Common myeloid progenitor, CD34-positive (primary cell): Measurements from ENCODE around the gene GRID1.

Experiments
- CTCF ChIA-PET: fragments of 350-600 bp; sonication (Branson Sonifier 250); formaldehyde crosslinking; loops from one replicate; lab custom pipeline; 2021; ENCODE audit warnings: antibody characterized with exemption; lab: Charles Lee
- POLR2A ChIA-PET: fragments of 350-600 bp; sonication (Branson Sonifier 250); formaldehyde crosslinking; loops from one replicate; lab custom pipeline; 2021; ENCODE audit warnings: antibody characterized with exemption; lab: Charles Lee
- DNase-seq, 3 donors: peaks; one replicate each; pipeline versions ENCODE4 v3.0.0 to v3.0.0-alpha.2; 2013
- H3K27ac ChIP-seq, 2 experiments: 1 replicate in 1 of 2; 2 replicates in 1 of 2; pipeline ENCODE4 v1.7.0; 2013; ENCODE audit warnings: inconsistent platforms in 2 of 2, low read length in 2 of 2, mild to moderate bottlenecking in 2 of 2, low read depth in 1 of 2, moderate library complexity in 1 of 2; ENCODE audit not compliant: severe bottlenecking in 2 of 2, insufficient read depth in 1 of 2, poor library complexity in 1 of 2
- H3K27me3 ChIP-seq, 5 experiments: replicated peaks in 2 of 5; 1 replicate in 3 of 5; 2 replicates in 2 of 5; pipeline versions ENCODE4 v1.6.1 to v1.7.0; 2013; ENCODE audit warnings: low read length in 4 of 5, mild to moderate bottlenecking in 2 of 5, moderate library complexity in 2 of 5, inconsistent platforms in 1 of 5; ENCODE audit not compliant: insufficient read depth in 5 of 5, control insufficient read depth in 4 of 5
- H3K36me3 ChIP-seq, 4 experiments: 1 replicate in 2 of 4; 2 replicates in 2 of 4; pipeline versions ENCODE4 v1.6.1 to v1.7.0; 2013; ENCODE audit warnings: low read length in 3 of 4, control low read depth in 1 of 4, mild to moderate bottlenecking in 1 of 4; ENCODE audit not compliant: control insufficient read depth in 4 of 4, insufficient read depth in 4 of 4
- H3K4me1 ChIP-seq, 4 experiments: 1 replicate in 3 of 4; 2 replicates in 1 of 4; pipeline versions ENCODE4 v1.6.1 to v1.7.1; 2013; ENCODE audit warnings: low read length in 3 of 4, mild to moderate bottlenecking in 3 of 4, control low read depth in 1 of 4, inconsistent platforms in 1 of 4, moderate library complexity in 1 of 4; ENCODE audit not compliant: control insufficient read depth in 4 of 4, insufficient read depth in 4 of 4; ENCODE audit errors: control extremely low read depth in 1 of 4
- H3K4me3 ChIP-seq, 7 experiments: 1 replicate in 4 of 7; 2 replicates in 3 of 7; pipeline versions ENCODE4 v1.5.1 to v1.7.0; 2013; ENCODE audit warnings: mild to moderate bottlenecking in 7 of 7, low read length in 6 of 7, moderate library complexity in 6 of 7, inconsistent platforms in 2 of 7, low read depth in 2 of 7, control low read depth in 1 of 7; ENCODE audit not compliant: insufficient read depth in 4 of 7, control insufficient read depth in 1 of 7; ENCODE audit errors: extremely low read depth in 1 of 7
- H3K9me3 ChIP-seq, 5 experiments: 1 replicate in 4 of 5; 2 replicates in 1 of 5; pipeline versions ENCODE4 v1.6.1 to v1.7.1; 2013; ENCODE audit warnings: low read length in 4 of 5, mild to moderate bottlenecking in 2 of 5, inconsistent platforms in 1 of 5, low read depth in 1 of 5, moderate library complexity in 1 of 5; ENCODE audit not compliant: control insufficient read depth in 4 of 5, insufficient read depth in 2 of 5; ENCODE audit errors: control extremely low read depth in 1 of 5
- WGBS: methylation state at CpG from one replicate; pipeline ENCODE4 v1.1.5; 2013; ENCODE audit not compliant: insufficient coverage; 5-methylcytosine and 5-hydroxymethylcytosine counted together

Gene GRID1

DNA sequence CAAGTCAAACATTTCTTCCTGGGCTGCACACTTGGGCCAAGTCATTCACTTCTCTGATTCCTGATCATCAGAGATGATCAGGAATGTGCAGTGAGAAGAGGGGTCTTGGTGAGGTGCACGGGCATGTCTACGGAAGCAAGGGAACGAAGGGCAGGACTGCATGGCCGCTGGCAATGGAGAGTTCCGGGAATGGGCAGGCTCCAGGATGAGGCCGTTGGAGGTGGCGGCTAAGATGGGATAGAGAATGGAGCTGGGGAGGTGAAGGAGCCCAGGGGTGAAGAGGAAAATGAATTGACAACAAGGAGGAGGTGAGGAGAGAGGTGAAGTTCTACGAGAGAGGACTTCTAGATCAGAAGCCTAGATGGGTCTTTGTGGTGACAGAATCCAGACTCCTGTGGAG, 260.0 kb downstream of the GRID1 start:
- Histone ChIP-seq H3K4me1 (no peaks in the 10 kb centered on the region), H3K4me3 (no peak overlapping the region), H3K27me3 (peaks cover 0 to 5% (median 0%) of the 10 kb centered on the region in 5 experiments), H3K36me3 (no peaks in the 10 kb centered on the region), H3K27ac (no peak overlapping the region), H3K9me3 (no peaks in the 10 kb centered on the region)
- WGBS, result 97% methylated on average over 8 of the region's 8 CpGs
- DNase-seq, result no peak
- CTCF ChIA-PET, result no interaction called here
- POLR2A ChIA-PET, result no interaction called here

- ChIA-PET POLR2A (no interaction called here), CTCF (no interaction called here)
- 100% methylated on average over 4 of the region's 4 CpGs for WGBS
- H3K27ac ChIP-seq, result no peak overlapping the region
- peaks cover 0 to 5% (median 0%) of the 10 kb centered on the region in 5 experiments for H3K27me3 ChIP-seq
- H3K4me1 ChIP-seq, result no peaks in the 10 kb centered on the region
- no peak for DNase-seq
- H3K4me3 ChIP-seq, result no peak overlapping the region
- no peaks in the 10 kb centered on the region for H3K36me3 ChIP-seq
- H3K9me3 ChIP-seq, result no peaks in the 10 kb centered on the region
Observed at GRCh38 chr10:86105640-86106039, 261.0 kb downstream of the GRID1 start.

GRCh38 chr10:86105181-86105580, 261.4 kb downstream of the GRID1 start:
- H3K4me1 ChIP-seq, result no peaks in the 10 kb centered on the region
- H3K27ac ChIP-seq, result no peak overlapping the region
- H3K27me3 ChIP-seq, result peaks cover 0 to 5% (median 0%) of the 10 kb centered on the region in 5 experiments
- ChIA-PET POLR2A (no interaction called here), CTCF (no interaction called here)
- DNase-seq, result no peak
- no peak overlapping the region for H3K4me3 ChIP-seq
- 100% methylated on average over 3 of the region's 4 CpGs for WGBS
- H3K36me3 ChIP-seq, result no peaks in the 10 kb centered on the region
- H3K9me3 ChIP-seq, result no peaks in the 10 kb centered on the region

DNA sequence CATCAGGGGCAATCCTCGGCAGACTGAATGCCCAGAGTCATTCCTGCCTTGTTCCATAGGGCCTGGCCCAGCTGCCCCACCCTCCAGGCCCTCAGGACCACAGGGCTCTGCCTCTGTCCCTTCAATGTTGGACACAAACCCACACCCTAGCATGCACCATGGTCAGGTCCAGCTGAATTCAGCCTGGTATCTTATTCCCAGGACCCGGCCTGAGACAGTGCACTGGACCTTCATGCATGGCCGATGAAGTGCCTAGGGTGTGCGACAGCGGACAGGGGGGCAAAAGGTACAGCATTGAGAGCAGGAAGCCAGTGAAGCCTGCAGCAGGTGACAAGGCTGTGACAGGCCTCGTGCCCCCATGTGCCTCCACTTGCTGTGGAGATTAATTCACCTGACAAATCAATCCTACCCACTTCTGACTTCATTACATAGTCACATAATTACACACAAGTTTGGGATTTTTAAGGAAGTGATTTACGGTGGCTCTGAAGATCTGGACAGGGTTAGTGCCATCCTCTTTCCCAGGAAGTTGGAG, 261.9 kb downstream of the GRID1 start:
- Histone ChIP-seq H3K4me3 (no peak overlapping the region), H3K27ac (no peak overlapping the region), H3K9me3 (no peaks in the 10 kb centered on the region), H3K4me1 (no peaks in the 10 kb centered on the region), H3K36me3 (no peaks in the 10 kb centered on the region), H3K27me3 (peaks cover 0 to 5% (median 0%) of the 10 kb centered on the region in 5 experiments)
- 97% methylated on average over 6 of the region's 7 CpGs for WGBS
- ChIA-PET CTCF (interaction anchor here (1.3 kb wide), 1 partner anchor 9 kb away, joined by 3 read pairs; no protein-coding TSS in a partner anchor), POLR2A (no interaction called here)
- no peak for DNase-seq

- no peak overlapping the region for H3K4me3 ChIP-seq
- ChIA-PET CTCF (interaction anchor here (1.3 kb wide), 1 partner anchor 9 kb away, joined by 3 read pairs; no protein-coding TSS in a partner anchor), POLR2A (no interaction called here)
- H3K27me3 ChIP-seq, result peaks cover 0 to 5% (median 0%) of the 10 kb centered on the region in 5 experiments
- H3K36me3 ChIP-seq, result no peaks in the 10 kb centered on the region
- H3K4me1 ChIP-seq, result no peaks in the 10 kb centered on the region
- no peaks in the 10 kb centered on the region for H3K9me3 ChIP-seq
- no peak overlapping the region for H3K27ac ChIP-seq
- DNase-seq, result no peak
- 71% methylated on average over 5 of the region's 5 CpGs for WGBS
Observed at GRCh38 chr10:86104156-86104555, 262.4 kb downstream of the GRID1 start.

DNA sequence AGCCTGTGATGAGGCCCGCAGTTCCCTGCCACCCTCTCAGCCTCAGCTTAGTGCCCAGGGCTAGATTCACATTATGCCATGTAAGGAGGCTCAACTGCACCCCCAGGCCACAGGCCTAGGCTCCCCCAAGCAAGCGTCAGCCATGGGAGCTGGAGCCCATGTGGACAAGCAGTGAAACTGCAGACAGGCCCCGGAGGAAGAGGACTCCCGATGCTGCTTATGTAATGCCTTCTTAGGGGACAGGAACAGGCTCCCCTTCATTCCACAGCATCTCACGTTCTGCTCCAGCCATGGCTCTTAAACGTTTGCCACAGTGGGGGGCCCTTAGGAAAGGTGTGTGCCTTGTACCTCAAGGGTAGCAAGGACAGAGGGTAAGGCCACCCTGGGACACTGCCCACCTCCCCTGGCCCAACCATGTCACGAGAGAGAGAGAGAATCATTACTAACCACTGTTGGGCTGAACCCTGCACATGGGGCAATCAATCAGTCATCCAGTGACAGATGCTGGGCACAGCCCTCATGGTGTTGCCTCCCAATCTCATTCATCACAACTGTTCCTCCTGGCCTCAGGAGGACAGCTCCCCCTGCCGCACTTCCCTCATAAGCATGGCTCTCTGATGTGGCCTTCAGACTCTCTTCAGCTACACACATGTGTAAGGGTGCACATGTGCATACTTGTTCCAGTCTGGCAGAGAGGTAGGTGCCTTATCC, 263.0 kb downstream of the GRID1 start:
- H3K9me3 ChIP-seq, result no peaks in the 10 kb centered on the region
- CTCF ChIA-PET, result interaction anchor here (1.3 to 1.9 kb wide), 2 partner anchors 10 to 273 kb away, joined by 3 to 6 read pairs; no protein-coding TSS in a partner anchor
- no peak overlapping the region for H3K4me3 ChIP-seq
- H3K4me1 ChIP-seq, result no peaks in the 10 kb centered on the region
- POLR2A ChIA-PET, result interaction anchor here (0.5 kb wide), 1 partner anchor 1724 kb away, joined by 5 read pairs; no protein-coding TSS in a partner anchor
- 76% methylated on average over 7 of the region's 8 CpGs for WGBS
- peaks cover 0 to 5% (median 0%) of the 10 kb centered on the region in 5 experiments for H3K27me3 ChIP-seq
- no peak for DNase-seq
- H3K27ac ChIP-seq, result no peak overlapping the region
- H3K36me3 ChIP-seq, result no peaks in the 10 kb centered on the region

GRCh38 chr10:86102451-86102850, 264.1 kb downstream of the GRID1 start:
- no peak overlapping the region for H3K27ac ChIP-seq
- WGBS, result 100% methylated on average over 3 of the region's 5 CpGs
- H3K9me3 ChIP-seq, result no peaks in the 10 kb centered on the region
- ChIA-PET POLR2A (no interaction called here), CTCF (interaction anchor here (1.9 kb wide), 1 partner anchor 274 kb away, joined by 6 read pairs; no protein-coding TSS in a partner anchor)
- peaks cover 0 to 5% (median 0%) of the 10 kb centered on the region in 5 experiments for H3K27me3 ChIP-seq
- H3K4me1 ChIP-seq, result no peaks in the 10 kb centered on the region
- no peak overlapping the region for H3K4me3 ChIP-seq
- DNase-seq, result no peak
- no peaks in the 10 kb centered on the region for H3K36me3 ChIP-seq
